22Rv1 (cell line): ENCODE data around the gene CACNG8.

Experiments
- H3K27ac ChIP-seq: fragments of 450-650 bp; 2 replicates; pipeline ENCODE4 v1.5.1; 2017
- CTCF ChIP-seq: fragments of 450-650 bp; IDR thresholded peaks from 2 replicates; pipeline ENCODE4 v1.5.1; 2017; ENCODE audit warnings: mild to moderate bottlenecking
- ZFX ChIP-seq: fragments of 450-650 bp; IDR thresholded peaks from 2 replicates; pipeline ENCODE4 v1.6.1; 2017; ENCODE audit warnings: antibody characterized with exemption, borderline replicate concordance

The CACNG8 gene

GRCh38 chr19:53953383-53953782 lies 9.4 kb upstream of the CACNG8 start:
- TF ChIP-seq ZFX = no peak
- no peak for TF ChIP-seq CTCF
- H3K27ac ChIP-seq = no peak overlapping the region

GRCh38 chr19:53957448-53958167 lies 5.1 kb upstream of the CACNG8 start:
- no peak overlapping the region for H3K27ac ChIP-seq
- no peak for TF ChIP-seq ZFX
- TF ChIP-seq CTCF = no peak

GRCh38 chr19:53958168-53958571 lies 4.6 kb upstream of the CACNG8 start:
- no peak for TF ChIP-seq CTCF
- TF ChIP-seq ZFX = no peak
- no peak overlapping the region for H3K27ac ChIP-seq

- H3K27ac ChIP-seq = no peak overlapping the region
- TF ChIP-seq CTCF (no peak), ZFX (no peak)
These were observed 3.6 kb upstream of the CACNG8 start for GRCh38 chr19:53958823-53959757.

GRCh38 chr19:53960187-53960586 lies 2.5 kb upstream of the CACNG8 start:
- no peak for TF ChIP-seq ZFX
- no peak for TF ChIP-seq CTCF
- H3K27ac ChIP-seq = no peak overlapping the region

GRCh38 chr19:53960886-53961285 lies 1.9 kb upstream of the CACNG8 start:
- no peak overlapping the region for H3K27ac ChIP-seq
- TF ChIP-seq ZFX = no peak
- no peak for TF ChIP-seq CTCF
